OCI-LY1 (cell line): Measurements from ENCODE around the gene CAMK1G.

ENCODE experiments used
- CTCF ChIP-seq: fragments of 200-600 bp; sonication (generic), shearing (Covaris generic); IDR thresholded peaks from 2 replicates; pipeline ENCODE4 v1.5.1; 2017; ENCODE audit warnings: mild to moderate bottlenecking, antibody characterized with exemption, low read length, moderate library complexity, mixed read lengths
- EZH2 ChIP-seq: fragments of 200-600 bp; sonication (generic), shearing (Covaris generic); IDR thresholded peaks from 2 replicates; pipeline ENCODE4 v1.8.0; 2017; ENCODE audit warnings: borderline replicate concordance, mixed run types, mild to moderate bottlenecking, antibody characterized with exemption, low read length, moderate library complexity, mixed read lengths

DNA sequence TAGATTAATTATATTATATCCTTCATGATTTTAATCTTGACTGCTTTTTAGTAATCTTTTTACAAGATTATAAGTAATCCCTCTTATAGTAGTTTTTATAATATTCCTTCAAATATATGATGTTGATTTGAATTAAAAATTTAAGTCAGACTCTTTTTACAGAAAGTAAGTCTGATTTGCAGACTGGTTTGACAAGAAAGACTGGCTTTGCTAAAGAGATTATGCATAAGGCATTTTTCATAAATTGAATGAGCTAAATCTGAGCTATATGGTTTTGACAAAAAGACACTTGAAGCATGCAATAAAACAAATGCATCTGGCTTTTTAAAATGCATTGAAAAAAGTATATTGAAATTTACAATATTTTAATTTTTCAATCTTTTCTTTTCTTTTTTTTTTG lies 26.3 kb upstream of the CAMK1G start:
- TF ChIP-seq CTCF: no peak
- TF ChIP-seq EZH2: no peak
